ENCODE data around the gene PROX2.

Gene PROX2

DNA sequence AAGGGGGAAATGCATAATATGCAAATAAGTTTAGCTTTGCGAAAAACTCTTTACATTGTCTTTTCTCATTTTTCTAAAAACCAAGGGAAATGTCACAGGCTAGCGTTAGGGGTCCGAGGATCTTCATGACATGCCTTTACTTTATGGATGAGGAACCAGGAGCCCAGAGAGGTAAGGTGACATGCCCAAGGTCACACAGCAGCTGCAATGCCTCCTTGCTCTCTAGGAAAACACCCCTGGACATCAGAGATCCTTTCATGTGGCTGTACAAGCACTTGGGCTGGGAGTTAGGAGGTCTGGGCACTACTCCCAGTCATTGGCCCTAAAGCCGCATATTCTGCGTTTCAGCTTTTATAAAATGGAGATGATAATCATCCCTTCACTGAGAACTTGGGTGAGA is 741 bp downstream of the PROX2 start:
- no peak for DNase-seq

DNA sequence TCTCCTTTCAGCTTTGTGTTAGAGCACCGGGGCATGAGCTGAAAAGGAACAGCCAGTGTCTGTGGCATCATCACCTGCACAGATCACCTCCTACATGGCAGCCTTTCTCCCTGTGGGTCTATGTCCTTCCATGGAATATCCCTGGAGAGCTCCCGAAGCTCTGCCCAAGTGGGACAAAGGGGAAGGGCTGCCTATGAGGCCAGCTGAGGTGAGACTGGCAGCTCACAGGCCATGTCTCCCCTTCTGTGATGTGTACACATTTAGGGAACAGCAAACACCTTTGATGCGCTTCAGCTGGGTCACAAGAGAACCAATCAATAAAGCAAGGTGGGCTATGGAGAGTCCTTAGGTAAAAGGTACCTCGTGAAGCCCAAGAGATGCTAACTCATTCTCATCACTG is 4.1 kb downstream of the PROX2 start:
- DNase-seq = no peak

DNA sequence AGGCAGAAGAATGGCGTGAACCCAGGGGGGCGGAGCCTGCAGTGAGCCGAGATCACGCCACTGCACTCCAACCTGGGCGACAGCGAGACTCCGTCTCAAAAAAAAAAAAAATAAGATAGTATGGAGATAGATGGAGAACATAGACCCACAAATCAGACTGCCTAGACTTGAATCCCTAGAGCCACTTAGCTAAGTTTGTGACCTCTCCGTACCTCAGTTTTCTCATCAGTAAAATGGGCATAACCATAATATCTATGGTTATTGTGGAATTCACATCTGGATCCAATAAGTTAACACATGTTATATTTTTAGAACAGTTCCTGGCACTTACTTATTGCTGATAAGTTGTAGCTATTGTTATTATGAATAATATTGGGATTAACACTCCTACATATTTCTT is 7.2 kb downstream of the PROX2 start:
- no peak for DNase-seq

DNA sequence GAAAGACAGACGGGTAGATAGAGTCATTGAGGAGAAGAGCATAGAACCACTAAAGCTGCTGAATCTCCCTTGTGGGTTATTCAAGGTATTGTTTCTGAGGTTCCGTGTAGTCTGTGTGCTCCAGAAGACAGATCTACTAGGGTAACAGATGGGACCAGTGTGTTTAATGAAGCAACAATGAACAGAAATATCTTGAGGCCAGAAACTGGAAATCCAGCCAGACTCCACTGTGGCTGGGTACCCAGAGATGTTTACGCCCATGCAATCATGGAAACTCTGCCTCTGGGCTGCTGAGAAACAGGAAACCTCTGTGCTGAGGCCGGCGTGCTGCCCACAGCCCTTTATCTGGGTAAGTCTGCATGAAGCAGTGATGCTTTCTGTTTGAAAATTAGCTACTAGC is 8.3 kb downstream of the PROX2 start:
- peak; percentile 57 for DNase-seq

DNA sequence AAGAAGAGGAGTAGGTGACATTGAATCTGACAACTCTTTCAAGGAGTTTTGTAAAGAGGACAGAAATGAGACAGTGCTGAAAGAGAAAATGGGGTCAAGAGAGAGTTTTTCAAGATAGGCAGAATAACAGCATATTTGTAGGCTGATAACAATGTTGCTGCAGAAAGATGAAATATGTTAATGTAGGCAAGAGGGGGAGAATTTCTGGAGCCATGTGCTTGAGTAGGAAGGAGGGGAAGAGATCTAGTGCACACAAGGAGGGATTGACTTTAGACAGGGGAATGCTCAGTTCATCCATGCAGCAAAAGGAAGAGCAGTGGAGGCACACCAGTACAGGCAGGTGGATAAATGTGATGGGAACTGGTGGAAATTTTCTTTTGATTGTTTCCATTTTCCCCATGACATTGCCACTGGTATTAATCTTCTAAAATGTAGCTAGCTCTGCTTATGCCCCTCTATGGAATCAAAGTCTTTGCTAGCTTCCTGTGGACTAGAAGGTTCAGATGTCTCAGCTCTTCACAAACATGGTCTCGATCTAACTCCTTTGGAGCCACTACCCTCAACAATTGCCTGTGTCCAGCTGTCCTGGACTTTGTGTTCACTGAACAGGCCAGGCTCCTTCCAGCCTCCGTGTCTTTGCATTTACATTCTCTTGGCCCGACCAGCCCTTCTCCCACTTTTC is 9.1 kb downstream of the PROX2 start:
- no peak for DNase-seq

DNA sequence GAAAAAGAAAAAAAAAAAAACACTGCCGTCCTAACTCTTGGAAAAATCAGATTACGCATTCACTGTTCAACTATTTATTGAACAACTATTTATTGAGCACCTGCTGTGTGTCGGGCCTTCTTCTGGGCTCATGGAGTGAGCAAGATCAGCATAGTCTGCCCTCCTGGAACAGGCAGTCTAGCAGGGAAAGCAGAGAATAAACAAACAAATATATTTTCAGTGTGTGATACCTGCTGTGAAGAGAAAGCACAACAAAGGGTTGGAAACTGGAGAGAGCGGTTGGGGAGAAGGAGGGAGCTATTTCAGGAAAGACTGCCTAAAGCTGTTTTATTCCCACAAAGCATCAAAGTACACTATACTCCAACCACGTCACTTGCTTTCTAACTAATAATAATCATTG is 10.8 kb downstream of the PROX2 start:
- DNase-seq = no peak

DNA sequence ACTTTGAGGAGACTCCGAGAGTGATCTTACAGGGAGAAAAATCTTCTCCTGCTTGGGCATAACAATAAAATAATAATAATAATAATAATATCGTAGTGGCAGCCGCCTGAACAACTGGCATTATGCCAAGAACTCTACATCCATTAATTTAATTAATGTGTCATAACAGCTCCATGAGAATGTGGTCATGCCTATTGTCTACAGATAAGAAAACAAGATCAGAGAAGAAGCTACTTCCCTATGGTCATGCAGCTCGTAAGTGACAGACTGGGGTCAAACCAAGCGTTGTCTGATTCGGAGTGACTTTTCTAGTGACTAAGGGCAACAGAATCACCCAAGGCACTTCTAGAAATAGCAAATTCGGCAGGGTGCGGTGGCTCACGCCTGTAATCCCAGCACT is 11.7 kb downstream of the PROX2 start:
- DNase-seq = no peak

DNA sequence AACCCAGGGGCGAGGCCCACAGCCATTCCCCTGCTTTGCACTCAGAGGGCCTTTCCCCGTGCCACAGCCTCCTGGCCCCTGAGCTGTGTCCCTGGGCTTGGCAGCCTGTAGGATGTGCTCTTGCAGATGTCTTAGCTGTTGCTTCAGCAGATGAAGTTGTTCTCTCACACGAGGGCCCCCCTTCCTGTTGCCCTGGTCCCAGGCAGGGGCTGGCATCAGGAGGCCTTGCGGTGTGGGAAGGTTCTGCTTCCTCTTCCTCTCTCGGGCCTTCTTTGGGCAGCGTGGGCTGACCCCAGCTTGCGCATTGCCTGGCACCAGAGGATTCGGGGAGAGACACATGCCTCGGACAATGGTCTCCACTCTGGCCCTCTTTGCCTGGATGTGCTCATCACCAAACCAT is 12.7 kb downstream of the PROX2 start:
- DNase-seq = no peak

DNA sequence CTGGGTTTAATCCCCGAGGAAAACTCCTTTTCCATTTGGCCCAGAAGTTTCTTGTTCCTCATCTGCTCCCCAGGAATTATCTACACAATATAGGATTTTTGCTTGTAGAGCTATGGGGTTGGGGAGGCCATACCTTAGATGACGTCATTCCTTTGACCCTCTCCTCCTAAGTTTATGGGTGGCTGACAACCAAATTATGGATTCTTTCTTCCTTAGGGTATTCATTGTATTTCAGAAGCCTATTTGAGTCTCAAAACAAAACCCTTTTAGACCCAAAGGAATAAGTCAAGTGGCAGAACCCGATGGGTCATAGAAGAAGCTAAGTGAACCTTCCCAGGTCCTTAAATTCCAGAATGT is 14.2 kb downstream of the PROX2 start:
- DNase-seq = no peak

DNA sequence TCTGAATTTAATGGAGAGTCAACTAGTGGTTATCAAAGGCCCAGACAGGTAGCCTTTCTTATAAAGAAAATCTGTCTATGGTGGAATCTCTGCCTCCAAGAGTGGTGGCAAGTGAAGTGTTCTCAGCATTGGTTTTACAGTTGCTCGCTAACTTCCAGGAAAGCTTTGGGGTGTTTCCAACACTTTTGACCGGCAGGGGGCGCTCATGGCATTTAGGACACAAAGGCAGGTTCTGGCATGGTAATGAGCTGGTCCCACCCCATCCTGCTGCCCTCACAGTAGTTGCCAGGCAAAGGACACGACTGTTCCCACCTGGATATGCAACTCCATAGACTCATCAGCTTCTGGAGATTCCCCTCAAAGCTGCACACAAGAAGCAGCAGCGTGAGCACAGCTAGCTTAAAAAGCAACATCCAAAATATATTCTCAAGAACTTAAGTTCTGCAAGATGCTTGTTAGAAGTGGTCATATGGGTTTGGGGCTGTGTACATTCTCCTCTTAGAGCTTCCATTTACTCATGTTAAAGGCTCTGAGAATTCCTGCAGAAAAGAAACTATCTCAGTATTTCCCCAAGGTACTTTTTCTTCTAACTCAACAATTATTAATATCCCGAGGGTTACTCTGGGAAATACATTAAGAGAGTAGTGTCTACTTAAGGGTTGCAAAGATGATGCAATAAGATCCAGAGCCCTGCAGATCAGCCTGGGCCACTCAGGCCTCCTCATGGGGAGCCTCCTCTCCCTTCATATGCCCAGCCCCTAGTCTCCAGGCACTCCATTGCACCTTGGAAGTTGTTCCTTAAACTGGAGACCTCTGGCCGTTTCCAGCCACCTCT is 14.8 kb downstream of the PROX2 start:
- DNase-seq = peak; percentile 88

DNA sequence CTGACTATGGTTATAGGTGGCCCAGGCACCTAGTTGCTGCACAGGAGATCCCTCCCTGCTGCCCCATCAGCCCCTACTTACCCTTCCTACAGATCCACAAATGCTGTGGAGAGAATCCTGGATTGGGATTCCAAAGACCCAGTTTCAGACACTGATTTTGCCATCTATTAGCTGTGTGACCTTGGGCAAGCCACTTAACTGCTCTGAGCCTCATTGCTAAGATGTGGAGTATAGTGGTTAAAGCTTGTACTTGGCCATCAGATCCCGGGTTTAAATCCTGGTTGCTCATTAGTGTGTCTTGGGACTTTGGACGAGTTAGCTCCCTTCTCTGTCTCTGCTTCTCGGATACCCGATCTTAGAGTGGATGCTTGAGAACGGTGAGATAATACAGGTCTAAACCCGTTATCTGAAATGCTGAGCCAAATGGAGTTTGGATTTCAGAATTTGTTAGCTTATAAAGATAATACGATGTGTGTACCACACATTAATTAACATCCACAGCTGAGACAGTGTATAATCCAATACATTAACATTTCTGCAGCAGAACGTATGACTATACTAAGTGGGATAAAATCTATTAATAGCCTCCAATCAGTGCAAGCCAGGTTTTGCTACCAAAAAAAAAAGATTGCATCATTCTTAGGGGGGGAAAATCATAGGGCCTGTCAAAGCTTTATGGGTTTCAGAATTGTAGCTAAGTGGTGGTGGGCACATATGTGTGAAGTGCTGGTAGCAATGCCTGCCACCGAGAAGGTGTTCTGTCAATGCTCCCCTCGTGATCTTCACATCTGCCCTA is 16.0 kb downstream of the PROX2 start:
- DNase-seq = no peak

DNA sequence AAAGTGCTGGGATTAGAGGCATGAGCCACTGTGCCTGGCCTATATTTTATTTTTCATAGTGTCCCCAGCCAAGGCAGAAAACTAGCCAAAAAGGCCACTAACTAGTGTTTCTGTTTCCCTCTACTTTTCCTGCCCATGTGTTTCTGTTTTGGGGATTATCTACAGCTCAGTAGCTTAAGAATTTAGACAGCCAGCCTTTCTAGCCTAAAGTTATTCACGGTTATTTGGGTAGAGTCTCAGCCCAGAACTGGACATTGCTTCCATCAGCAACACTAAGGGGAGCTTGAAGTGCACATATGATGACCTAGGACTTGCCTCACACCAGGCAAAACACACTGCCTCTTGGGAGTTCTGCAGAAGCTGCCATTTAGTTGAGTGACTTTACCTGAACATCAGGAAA is 17.9 kb downstream of the PROX2 start:
- no peak for DNase-seq

DNA sequence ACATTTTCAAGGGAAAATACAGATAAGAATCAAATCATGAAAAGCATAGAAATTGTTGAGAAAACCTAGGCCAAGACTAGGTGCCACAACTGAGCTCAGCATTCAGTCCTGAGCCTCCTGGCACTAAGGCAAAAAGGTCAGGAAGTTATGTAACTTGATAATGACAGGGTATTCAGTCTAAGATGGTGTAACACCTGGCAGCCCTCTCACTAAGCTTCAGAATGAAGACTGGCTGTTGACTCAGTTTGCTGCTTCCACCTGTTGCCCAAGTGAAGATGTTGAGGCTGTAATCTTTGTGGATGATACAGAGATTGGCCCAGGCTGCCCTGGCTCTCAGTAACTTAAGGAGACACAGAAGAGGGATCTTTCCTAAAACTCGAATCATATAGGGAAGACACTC is 19.6 kb downstream of the PROX2 start:
- DNase-seq = no peak

DNA sequence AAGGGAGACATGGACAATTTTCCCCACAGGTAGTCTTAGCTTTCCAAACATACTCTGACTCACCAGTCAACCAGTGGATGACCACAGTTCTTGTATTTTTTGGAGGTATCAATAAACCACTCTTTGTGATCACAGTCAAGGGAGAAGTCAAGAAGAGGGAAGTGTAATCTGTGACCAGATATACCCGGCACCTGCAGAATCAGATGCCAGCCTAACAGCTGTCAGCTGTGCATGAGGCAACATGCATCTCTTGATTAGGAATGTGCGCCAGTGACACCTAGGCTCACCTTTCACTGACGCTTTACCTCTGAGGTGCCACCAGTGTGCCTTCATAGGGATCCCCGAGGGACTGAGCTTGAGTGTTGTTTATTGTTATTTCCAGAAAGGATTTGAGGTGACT is 20.0 kb downstream of the PROX2 start:
- no peak for DNase-seq

DNA sequence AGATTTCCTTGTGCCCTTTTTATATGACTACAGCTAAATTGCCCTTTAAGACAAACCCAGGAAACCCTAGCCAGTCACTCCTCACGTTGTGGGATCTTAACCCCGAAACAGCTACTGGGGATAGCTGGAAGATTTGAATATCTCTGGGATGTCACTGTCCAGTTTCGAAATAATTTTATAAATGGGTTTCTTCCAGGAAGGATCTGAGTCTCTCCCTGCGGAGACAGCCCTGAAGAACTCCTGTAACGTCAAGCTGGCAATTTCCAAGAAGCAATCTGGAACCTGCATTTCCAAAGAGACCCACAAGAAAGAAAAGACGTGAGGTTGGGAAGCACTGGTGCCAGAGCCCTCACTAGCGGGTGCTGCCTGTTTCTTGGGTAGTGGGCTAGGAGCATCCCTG is 20.9 kb downstream of the PROX2 start:
- no peak for DNase-seq

DNA sequence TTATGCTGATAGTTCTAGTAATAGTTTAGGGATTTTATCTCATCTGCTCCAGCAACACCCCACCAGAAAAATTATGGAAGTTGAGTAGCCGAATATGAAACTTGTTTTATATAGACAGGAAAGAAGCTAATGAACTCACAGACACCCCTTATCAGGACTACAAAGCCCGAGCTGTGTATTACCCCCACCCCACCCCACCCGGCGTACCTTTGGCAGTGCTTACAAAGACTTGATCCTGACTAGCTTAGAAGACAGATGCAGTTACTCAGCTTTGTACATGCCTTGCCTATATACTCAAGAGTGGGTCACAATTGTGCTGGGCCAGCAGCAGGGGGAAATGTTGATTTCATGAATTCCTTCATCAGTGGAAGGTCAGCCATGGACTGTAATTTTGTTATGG is 22.4 kb downstream of the PROX2 start:
- no peak for DNase-seq

DNA sequence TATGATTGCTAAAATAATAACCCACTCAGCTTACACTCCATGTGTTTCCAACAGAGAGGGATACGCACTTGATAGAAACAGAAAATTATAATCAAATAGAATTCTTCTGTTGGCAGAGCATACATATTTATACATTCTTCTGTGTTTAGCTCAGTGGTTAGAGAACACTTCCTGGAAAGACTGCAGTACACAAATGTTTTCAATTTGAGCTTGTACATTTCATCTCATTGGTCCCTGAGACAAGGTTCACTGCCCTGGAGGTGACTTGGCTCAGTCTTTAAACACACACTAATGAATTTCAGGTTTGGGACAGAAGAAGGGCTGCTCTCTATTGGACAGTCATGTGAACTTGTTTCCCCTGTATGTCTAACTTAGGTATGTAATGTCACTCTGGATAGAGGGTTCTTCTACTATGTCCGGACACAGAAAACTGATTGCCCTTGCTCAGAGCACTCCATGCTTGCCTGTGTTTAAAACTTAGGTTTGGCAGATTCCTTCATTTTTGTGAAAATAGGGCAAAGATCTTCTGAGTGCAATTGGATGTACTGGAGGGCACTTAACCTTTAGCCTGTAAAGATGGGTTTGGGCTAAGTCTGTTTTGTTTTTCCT is 22.9 kb downstream of the PROX2 start:
- no peak for DNase-seq

DNA sequence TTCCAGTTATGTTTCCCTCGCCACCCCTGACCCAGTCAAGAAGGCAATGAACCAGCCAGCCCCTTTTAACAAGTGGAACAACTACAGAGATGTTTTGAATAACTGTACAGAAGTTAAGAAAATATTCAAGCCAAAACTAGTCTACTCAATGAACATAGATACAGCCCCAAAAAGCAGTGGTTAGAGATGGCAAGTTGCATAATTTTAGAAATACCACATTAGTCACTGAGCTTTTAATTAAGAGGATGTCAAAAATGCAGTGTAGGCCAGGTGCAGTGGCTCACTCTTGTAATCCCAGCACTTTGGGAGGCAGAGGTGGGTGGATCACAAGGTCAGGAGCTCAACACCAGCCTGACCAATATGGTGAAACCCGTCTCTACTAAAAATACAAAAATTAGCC is 27.2 kb downstream of the PROX2 start:
- no peak for DNase-seq

DNA sequence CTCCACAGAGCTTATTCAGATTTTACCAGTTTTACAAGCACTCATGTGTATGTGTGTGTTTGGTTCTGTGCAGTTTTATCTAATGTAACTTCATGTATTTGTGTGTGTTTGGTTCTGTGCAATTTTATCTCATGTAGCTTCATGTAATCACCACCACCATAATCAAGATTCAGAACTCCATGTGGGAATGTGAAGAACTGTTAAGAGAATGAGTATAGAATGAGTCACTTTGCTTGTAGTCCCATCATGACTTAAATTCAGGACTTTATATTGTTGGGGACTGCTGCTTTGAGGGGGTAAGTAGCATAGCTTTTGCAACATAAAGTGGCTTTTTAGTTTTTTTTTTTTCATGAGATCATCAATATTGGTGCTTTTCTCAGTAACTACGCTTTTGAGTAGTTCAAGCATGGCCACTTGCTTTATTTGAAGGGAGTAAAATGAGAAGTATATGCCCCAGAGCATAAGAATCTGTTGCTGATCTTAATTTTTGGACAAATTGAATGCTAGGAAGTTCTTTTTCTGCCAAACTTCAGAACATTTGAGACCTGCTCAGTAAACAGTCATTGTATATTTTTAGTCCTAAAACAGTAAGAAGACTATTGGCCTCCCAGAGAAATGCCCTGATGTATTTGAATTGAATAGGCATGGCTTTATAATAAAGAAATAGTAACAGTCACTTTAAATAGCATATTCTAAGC is 28.8 kb downstream of the PROX2 start:
- DNase-seq = no peak

DNA sequence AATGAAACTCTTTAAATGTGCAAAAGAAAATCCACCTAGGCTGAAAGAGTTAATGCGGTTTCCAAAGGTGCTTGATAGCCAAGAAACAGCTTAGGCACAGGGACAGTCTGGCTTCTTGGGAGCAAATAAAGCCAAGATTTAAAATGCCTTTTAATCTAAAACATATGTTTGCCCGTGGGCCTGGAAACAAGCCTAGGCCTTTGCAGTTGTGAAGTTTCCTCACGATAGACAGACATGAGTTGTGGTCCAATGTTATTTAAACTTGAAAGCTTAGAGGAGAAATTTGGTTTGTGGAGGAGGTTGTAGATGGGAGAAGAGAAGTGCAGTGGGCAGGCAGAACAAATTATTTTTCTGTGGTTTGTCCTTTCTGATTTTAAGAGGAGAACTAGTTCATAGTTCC is 29.8 kb downstream of the PROX2 start:
- DNase-seq = no peak

DNA sequence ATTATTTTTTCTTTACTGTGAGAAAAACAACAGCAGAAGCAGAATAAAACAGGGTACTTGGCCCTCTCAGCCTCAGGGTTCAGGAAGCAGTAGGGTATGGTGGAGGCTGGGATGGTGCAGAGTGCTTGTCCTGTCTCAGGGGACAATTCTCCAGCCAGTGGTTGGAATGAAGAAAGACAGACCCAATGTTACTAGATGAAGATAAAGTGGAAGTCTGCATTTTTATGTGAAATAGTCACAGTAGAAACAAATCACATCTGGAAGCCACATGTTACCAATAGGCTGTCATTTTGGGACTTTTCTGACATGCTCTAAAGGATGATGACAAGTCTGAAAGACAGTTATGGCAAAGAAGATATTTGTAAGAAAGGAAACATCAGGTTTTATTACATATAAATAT is 32.3 kb downstream of the PROX2 start:
- DNase-seq = no peak

DNA sequence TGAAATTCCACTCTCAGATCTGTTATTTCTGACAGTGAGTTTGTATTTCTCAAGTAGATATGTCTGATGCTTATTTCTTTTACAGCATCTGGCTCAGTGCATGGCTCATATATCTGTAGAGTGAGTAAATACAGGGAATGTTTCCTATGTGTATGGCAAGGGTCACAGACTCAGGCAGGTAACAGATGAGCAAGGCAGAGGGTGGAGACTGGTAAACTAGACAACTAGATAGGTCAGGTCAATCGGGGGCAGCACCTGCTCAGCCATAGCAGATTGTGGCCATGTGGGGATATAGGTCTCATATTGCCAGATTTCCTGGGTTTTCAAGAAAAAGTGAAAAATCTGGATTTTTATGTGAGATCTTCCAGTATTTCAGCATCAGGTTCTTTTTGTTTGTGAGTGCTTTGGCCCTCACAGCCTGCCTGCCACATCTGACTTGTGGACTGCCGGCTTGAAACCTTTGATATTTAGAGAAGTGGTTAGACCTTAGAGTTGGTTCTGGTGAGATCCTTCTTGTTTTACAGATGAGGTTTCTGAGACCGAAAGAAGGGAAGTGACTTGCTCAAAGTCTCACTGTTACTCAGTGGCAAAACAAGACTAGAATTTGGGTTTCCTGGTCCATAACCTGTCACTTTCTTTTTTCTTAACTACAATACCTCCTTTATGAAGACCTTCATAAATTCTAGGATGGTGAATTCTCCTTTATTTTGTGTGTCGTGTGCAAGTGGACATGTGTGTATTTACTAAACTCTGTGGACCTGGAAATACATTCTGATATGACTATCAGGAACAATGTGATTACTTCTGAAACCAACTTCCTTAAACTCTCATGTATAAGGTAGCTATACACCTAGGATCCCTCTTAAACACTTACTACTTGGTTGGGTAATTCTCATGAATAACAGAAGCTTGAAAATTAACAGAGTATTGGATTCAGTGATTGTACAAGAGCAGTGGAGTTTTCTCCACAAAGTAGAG is 34.4 kb downstream of the PROX2 start:
- DNase-seq = peak; percentile 25
